H9 (cell line): ENCODE measurements around the gene SYT11. TPM values are rescaled to one million over a fixed set of nuclear protein-coding genes. Genes with fewer than 3 reads are reported as not detected.

ENCODE experiments used
- DNase-seq: peaks from one replicate; pipeline ENCODE4 v3.0.0-alpha.2; 2017
- H2AFZ ChIP-seq: one replicate; pipeline ENCODE4 v1.6.1; 2013; ENCODE audit warnings: mild to moderate bottlenecking, low read length, control low read depth, moderate library complexity
- H2AK5ac ChIP-seq: 2 replicates; pipeline ENCODE4 v1.6.1; 2013; ENCODE audit warnings: low read length, control low read depth, mixed read lengths; ENCODE audit not compliant: insufficient read length
- H2BK120ac ChIP-seq: one replicate; pipeline ENCODE4 v1.6.1; 2013; ENCODE audit warnings: low read depth, mild to moderate bottlenecking, low read length, control low read depth, inconsistent platforms; ENCODE audit not compliant: poor library complexity, severe bottlenecking
- H2BK12ac ChIP-seq: 2 replicates; pipeline ENCODE4 v1.6.1; 2013; ENCODE audit warnings: low read length, control low read depth, mixed read lengths, low read depth; ENCODE audit not compliant: insufficient read length
- H2BK15ac ChIP-seq: 2 replicates; pipeline ENCODE4 v1.6.1; 2013; ENCODE audit warnings: low read depth, low read length, control low read depth
- H2BK20ac ChIP-seq: one replicate; pipeline ENCODE4 v1.6.1; 2013; ENCODE audit warnings: low read depth, mild to moderate bottlenecking, low read length, control low read depth, inconsistent platforms; ENCODE audit not compliant: poor library complexity, severe bottlenecking
- H2BK5ac ChIP-seq: 2 replicates; pipeline ENCODE4 v1.6.1; 2013; ENCODE audit warnings: low read length, control low read depth, mixed read lengths; ENCODE audit not compliant: insufficient read length
- H3K14ac ChIP-seq: 2 replicates; pipeline ENCODE4 v1.6.1; 2013; ENCODE audit warnings: low read length, control low read depth; ENCODE audit not compliant: insufficient read depth
- H3K18ac ChIP-seq: 2 replicates; pipeline ENCODE4 v1.6.1; 2013; ENCODE audit warnings: low read depth, mild to moderate bottlenecking, mixed read lengths, low read length, control low read depth; ENCODE audit not compliant: insufficient read length
- H3K23ac ChIP-seq: 2 replicates; pipeline ENCODE4 v1.6.1; 2013; ENCODE audit warnings: low read length, control low read depth, mixed read lengths, low read depth; ENCODE audit not compliant: insufficient read length
- H3K23me2 ChIP-seq: 2 replicates; pipeline ENCODE4 v1.6.1; 2013; ENCODE audit warnings: low read depth, mild to moderate bottlenecking, mixed read lengths, low read length, control low read depth; ENCODE audit not compliant: insufficient read length, poor library complexity, severe bottlenecking
- H3K27ac ChIP-seq: 2 replicates; pipeline ENCODE4 v1.5.1; 2013; ENCODE audit warnings: low read length, control low read depth, mixed read lengths, low read depth; ENCODE audit not compliant: insufficient read length
- H3K27me3 ChIP-seq: 2 replicates; pipeline ENCODE4 v1.6.1; 2013; ENCODE audit warnings: low read length, control low read depth, inconsistent platforms; ENCODE audit not compliant: insufficient read depth
- H3K4ac ChIP-seq: 2 replicates; pipeline ENCODE4 v1.6.1; 2013; ENCODE audit warnings: low read depth, mild to moderate bottlenecking, control low read depth, inconsistent platforms, low read length, moderate library complexity
- H3K4me1 ChIP-seq: 2 replicates; pipeline ENCODE4 v1.6.1; 2013; ENCODE audit warnings: low read length, control low read depth, inconsistent platforms; ENCODE audit not compliant: insufficient read depth
- H3K4me2 ChIP-seq: 2 replicates; pipeline ENCODE4 v1.6.1; 2013; ENCODE audit warnings: low read length, control low read depth, mixed read lengths; ENCODE audit not compliant: insufficient read length, insufficient read depth
- H3K56ac ChIP-seq: 2 replicates; pipeline ENCODE4 v1.6.1; 2013; ENCODE audit warnings: low read depth, mild to moderate bottlenecking, mixed read lengths, low read length, control low read depth; ENCODE audit not compliant: insufficient read length
- H3K79me1 ChIP-seq: 2 replicates; pipeline ENCODE4 v1.6.1; 2013; ENCODE audit warnings: low read depth, mild to moderate bottlenecking, moderate library complexity, low read length, control low read depth, inconsistent platforms; ENCODE audit not compliant: insufficient read depth, poor library complexity, severe bottlenecking
- H3K79me2 ChIP-seq: 2 replicates; pipeline ENCODE4 v1.6.1; 2013; ENCODE audit warnings: low read length, control low read depth, inconsistent platforms; ENCODE audit not compliant: insufficient read depth
- H3K9ac ChIP-seq: 2 replicates; pipeline ENCODE4 v1.6.1; 2013; ENCODE audit warnings: low read length, control low read depth, mixed read lengths; ENCODE audit not compliant: insufficient read length; ENCODE audit errors: extremely low read depth
- H3K9me3 ChIP-seq: one replicate; pipeline ENCODE4 v1.6.1; 2013; ENCODE audit warnings: low read depth, low read length, inconsistent platforms; ENCODE audit not compliant: control insufficient read depth
- H3T11ph ChIP-seq: one replicate; pipeline ENCODE4 v1.6.1; 2013; ENCODE audit warnings: mild to moderate bottlenecking, low read length, control low read depth, inconsistent platforms
- H4K20me1 ChIP-seq: one replicate; pipeline ENCODE4 v1.6.1; 2013; ENCODE audit not compliant: control insufficient read depth, insufficient read length, insufficient read depth
- H4K5ac ChIP-seq: 2 replicates; pipeline ENCODE4 v1.6.1; 2013; ENCODE audit warnings: low read depth, mild to moderate bottlenecking, mixed read lengths, low read length, control low read depth; ENCODE audit not compliant: insufficient read length
- H4K8ac ChIP-seq: replicated peaks from 2 replicates; pipeline ENCODE4 v1.6.1; 2013; ENCODE audit warnings: low read length, control low read depth, mixed read lengths, low read depth; ENCODE audit not compliant: insufficient read length
- H4K91ac ChIP-seq: 2 replicates; pipeline ENCODE4 v1.6.1; 2013; ENCODE audit warnings: low read depth, mild to moderate bottlenecking, moderate library complexity, mixed read lengths, low read length, control low read depth; ENCODE audit not compliant: insufficient read length
- H3K27ac Mint-ChIP-seq, 3 experiments: 2 replicates in 2 of 3; 3 replicates in 1 of 3; pipeline ENCODE4 v1.8.0; 2020 to 2021; ENCODE audit warnings: mixed read lengths in 3 of 3, mild to moderate bottlenecking in 1 of 3, moderate library complexity in 1 of 3
- H3K27me3 Mint-ChIP-seq: 2 replicates; pipeline ENCODE4 v1.8.0; 2021; ENCODE audit warnings: low read depth, mild to moderate bottlenecking, moderate library complexity, mixed read lengths
- H3K36me3 Mint-ChIP-seq, 3 experiments: 2 replicates in 2 of 3; 3 replicates in 1 of 3; pipeline ENCODE4 v1.8.0; 2020 to 2021; ENCODE audit warnings: low read depth in 3 of 3, mixed read lengths in 3 of 3; ENCODE audit not compliant: insufficient read depth in 1 of 3
- H3K4me1 Mint-ChIP-seq, 2 experiments: 2 replicates each; pipeline ENCODE4 v1.8.0; 2020; ENCODE audit warnings: mixed read lengths in 2 of 2
- H3K4me3 Mint-ChIP-seq, 2 experiments: 2 replicates in 1 of 2; 3 replicates in 1 of 2; pipeline ENCODE4 v1.8.0; 2020 to 2021; ENCODE audit warnings: mild to moderate bottlenecking in 2 of 2, mixed read lengths in 2 of 2, moderate library complexity in 1 of 2
- H3K9me3 Mint-ChIP-seq, 2 experiments: 2 replicates in 1 of 2; 3 replicates in 1 of 2; pipeline ENCODE4 v1.8.0; 2020; ENCODE audit warnings: mild to moderate bottlenecking in 2 of 2, mixed read lengths in 2 of 2, moderate library complexity in 1 of 2
- WGBS: extraction: QIAGEN DNeasy Blood & Tissue Kit; methylation state at CpG from one replicate; pipeline ENCODE4 v1.1.7; 2013; ENCODE audit warnings: missing lambda C conversion rate, low lambda C conversion rate, mixed read lengths; ENCODE audit not compliant: insufficient read length; ENCODE audit errors: extremely low coverage; 5-methylcytosine and 5-hydroxymethylcytosine counted together
- total RNA-seq: library from RNA; stranded (reverse); gene quantifications from 2 replicates; pipeline ENCODE4 v1.2.1, GENCODE V29; 2021
- TF ChIP-seq, protein P1 (sequence below): fragments of 200-600 bp; sonication (generic); conservative IDR thresholded peaks from 3 replicates; pipeline ENCODE4 v1.8.0; 2021; ENCODE audit warnings: antibody characterized with exemption, mild to moderate bottlenecking

Gene SYT11
- total RNA-seq, 1 experiment from 2014 or later = 0.28 TPM

DNA sequence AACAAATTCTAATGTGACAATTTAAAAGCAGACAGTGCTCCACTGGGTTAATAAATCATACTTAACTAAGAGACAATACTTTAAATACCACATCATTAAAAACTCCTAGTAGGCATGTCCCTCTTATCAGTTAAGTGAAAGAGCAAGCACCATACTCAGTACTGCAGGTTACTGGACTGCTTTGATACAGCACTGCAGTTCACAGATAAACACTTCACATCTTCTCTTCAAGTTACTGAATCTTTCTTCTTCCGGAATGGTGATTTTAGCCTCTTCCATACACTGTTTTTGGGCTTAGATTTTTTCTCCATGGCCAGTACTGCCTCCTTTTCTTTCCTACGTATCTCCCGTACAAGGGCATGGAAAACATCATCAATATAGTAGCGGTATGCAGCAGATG, 40.8 kb downstream of the SYT11 start:
- Histone ChIP-seq H2BK20ac (no peak overlapping the region), H3K9me3 (no peaks in the 10 kb centered on the region), H3K56ac (no peak overlapping the region), H3K18ac (no peak overlapping the region), H3K27me3 (no peaks in the 10 kb centered on the region), H3K79me2 (no peaks in the 10 kb centered on the region), H3K9ac (no peak overlapping the region), H2AFZ (no peak overlapping the region), H3K23me2 (no peaks in the 10 kb centered on the region), H3K4me2 (no peak overlapping the region), H3K4me1 (no peaks in the 10 kb centered on the region), H2AK5ac (no peak overlapping the region), H4K20me1 (no peaks in the 10 kb centered on the region), H3T11ph (no peak overlapping the region), H3K14ac (no peak overlapping the region), H3K23ac (no peak overlapping the region), H4K5ac (no peak overlapping the region), H2BK5ac (no peak overlapping the region), H3K27ac (no peak overlapping the region), H2BK120ac (no peak overlapping the region), H4K91ac (no peak overlapping the region), H3K79me1 (no peaks in the 10 kb centered on the region), H2BK15ac (no peak overlapping the region), H3K4ac (no peak overlapping the region), H4K8ac (no peak overlapping the region), H2BK12ac (no peak overlapping the region)
- H3K4me3 Mint-ChIP-seq = no peak overlapping the region
- no peak overlapping the region; a peak in 1 of 7 replicates for H3K27ac Mint-ChIP-seq
- H3K4me1 Mint-ChIP-seq = no peaks in the 10 kb centered on the region
- whole genome bisulfite sequencing = no CpG with 5 or more reads among the region's 4 CpGs
- H3K9me3 Mint-ChIP-seq = no peaks in the 10 kb centered on the region
- DNase-seq = no peak
- peaks cover 29 to 64% (median 63%) of the 10 kb centered on the region in 3 experiments; a peak in 6 of 7 replicates for H3K36me3 Mint-ChIP-seq
- TF ChIP-seq, protein P1, sequence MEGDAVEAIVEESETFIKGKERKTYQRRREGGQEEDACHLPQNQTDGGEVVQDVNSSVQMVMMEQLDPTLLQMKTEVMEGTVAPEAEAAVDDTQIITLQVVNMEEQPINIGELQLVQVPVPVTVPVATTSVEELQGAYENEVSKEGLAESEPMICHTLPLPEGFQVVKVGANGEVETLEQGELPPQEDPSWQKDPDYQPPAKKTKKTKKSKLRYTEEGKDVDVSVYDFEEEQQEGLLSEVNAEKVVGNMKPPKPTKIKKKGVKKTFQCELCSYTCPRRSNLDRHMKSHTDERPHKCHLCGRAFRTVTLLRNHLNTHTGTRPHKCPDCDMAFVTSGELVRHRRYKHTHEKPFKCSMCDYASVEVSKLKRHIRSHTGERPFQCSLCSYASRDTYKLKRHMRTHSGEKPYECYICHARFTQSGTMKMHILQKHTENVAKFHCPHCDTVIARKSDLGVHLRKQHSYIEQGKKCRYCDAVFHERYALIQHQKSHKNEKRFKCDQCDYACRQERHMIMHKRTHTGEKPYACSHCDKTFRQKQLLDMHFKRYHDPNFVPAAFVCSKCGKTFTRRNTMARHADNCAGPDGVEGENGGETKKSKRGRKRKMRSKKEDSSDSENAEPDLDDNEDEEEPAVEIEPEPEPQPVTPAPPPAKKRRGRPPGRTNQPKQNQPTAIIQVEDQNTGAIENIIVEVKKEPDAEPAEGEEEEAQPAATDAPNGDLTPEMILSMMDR = no peak
- H3K27me3 Mint-ChIP-seq = no peaks in the 10 kb centered on the region
